Measurements from ENCODE around the gene MFSD11.
"Not testable (repeated sequence)": the region's sequence is repeated elsewhere in the genome, so short reads cannot be mapped to it uniquely, and the experiment has no call there.

MFSD11 gene

GRCh38 chr17:76792348-76792747 is 54.4 kb downstream of the MFSD11 start:
- TF ChIP-seq CTCF (conservative IDR thresholded peaks at IDR 0.05) (no peak), ZFX (IDR thresholded peaks at IDR 0.05) (no peak)
- no peak overlapping the region for H3K27ac ChIP-seq

- H3K27ac ChIP-seq, result no peak overlapping the region
- TF ChIP-seq ZFX (IDR thresholded peaks at IDR 0.05), result no peak
- no peak; the same call in 1 of the 2 replicates for TF ChIP-seq CTCF (conservative IDR thresholded peaks at IDR 0.05)
Measured at GRCh38 chr17:76793775-76794174, 55.9 kb downstream of the MFSD11 start.

GRCh38 chr17:76796081-76796480 is 58.2 kb downstream of the MFSD11 start:
- H3K27ac ChIP-seq, result no peak overlapping the region
- TF ChIP-seq ZFX (IDR thresholded peaks at IDR 0.05), result no peak
- TF ChIP-seq CTCF (conservative IDR thresholded peaks at IDR 0.05), result no peak

- no peak overlapping the region for H3K27ac ChIP-seq
- no peak for TF ChIP-seq CTCF (conservative IDR thresholded peaks at IDR 0.05)
- TF ChIP-seq ZFX (IDR thresholded peaks at IDR 0.05), result no peak
Measured at GRCh38 chr17:76797241-76797840, 59.4 kb downstream of the MFSD11 start.

GRCh38 chr17:76801706-76802105 is 63.8 kb downstream of the MFSD11 start:
- H3K27ac ChIP-seq, result no peak overlapping the region
- TF ChIP-seq CTCF (conservative IDR thresholded peaks at IDR 0.05) (no peak), ZFX (IDR thresholded peaks at IDR 0.05) (no peak)

- no peak overlapping the region for H3K27ac ChIP-seq
- TF ChIP-seq CTCF (conservative IDR thresholded peaks at IDR 0.05) (no peak), ZFX (IDR thresholded peaks at IDR 0.05) (no peak)
Measured at GRCh38 chr17:76805319-76805718, 67.4 kb downstream of the MFSD11 start.

GRCh38 chr17:76806151-76806550 is 68.2 kb downstream of the MFSD11 start:
- not testable (repeated sequence) for H3K27ac ChIP-seq

GRCh38 chr17:76806767-76807166 is 68.8 kb downstream of the MFSD11 start:
- H3K27ac ChIP-seq, result not testable (repeated sequence)
